ENCODE data around the gene GIMAP5. TPM values are rescaled to one million over a fixed set of nuclear protein-coding genes. Genes with fewer than 3 reads are reported as not detected.

Gene GIMAP5
- not detected in 2 replicates for total RNA-seq
- polyA plus RNA-seq (2012) = not detected

DNA sequence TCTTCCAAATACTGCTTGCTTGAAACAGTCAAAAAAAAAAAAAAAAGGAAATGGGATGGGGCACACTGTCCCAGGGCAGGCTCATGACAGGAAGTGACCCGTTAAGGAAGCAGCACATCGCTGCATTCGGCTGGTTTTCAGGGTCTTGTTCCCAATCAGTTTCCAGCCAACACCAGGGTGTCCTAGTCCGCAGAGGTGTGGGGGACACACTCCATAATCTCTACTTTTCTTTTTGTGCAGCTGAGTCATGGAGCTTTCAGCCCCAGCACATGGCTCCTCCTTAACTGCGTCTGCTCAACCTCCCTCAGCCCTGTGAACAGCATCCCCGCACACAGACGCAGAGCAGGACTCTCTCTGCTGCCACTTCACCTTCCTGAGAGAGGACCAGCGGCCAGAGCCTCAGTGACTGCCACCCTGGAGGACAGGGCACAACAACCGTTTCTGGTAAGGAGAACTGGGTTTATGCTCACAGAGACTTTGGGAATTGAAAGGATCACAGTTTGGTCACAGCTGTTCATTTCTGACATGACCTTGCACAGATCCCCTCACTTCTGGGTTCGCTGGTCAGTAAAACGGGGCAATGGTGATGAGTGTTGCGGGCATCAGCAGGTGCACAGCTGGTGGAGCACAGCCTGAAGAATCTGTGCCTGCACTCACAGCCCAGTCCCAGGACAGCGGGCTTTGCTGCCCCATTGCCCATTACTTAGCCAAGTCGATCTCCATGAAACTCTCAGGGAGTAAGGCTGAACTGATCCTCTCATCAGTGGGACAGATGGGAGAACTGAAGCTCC lies at the start of gene GIMAP5:
TSS of gene GIMAP5 (plus strand) at position 154 of the 791 bp plus-strand sequence. CDS start 3,467 bp downstream, outside the sequence.
- no peak for DNase-seq (ENCODE audit: low read depth)

DNA sequence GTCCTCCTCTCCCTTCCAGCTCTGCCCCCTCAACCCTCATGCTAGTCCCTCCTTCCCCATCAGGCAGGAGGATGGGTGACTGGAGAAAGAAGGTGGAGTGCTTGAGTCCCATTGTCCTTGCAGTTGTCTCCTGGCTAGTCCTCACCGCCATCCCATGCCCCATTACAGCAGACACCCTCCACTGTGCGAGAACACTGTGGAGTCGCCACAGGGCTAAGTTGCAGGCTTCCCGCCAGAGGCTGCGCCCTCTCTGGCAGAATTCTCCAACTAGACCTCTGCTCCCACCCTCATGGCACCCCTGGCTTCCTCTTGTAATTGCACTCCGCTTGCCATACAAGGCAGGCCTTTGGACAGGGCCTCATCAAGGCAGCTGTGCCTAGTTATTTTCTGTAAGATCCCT lies 48.6 kb upstream of the GIMAP5 start:
- no peak for DNase-seq (ENCODE audit: low read depth)

DNA sequence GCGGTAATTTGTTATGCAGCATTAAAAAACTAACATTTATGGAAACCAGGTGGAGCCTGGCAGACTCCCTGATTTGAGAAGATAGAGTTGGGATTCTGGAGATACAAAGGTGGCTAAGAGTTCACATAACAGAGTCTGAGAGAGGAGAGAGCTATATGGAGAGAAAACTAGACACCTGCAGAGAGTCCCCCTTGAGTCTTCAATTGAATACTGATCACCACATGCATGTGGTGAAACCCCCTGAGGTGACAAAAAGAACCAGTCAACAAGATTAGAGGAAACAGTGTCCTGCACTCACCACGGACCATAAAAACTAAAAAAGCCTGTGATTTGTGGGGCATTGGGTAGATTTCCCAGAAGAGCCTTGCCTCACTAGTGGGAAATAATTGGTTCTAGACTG lies 41.6 kb upstream of the GIMAP5 start:
- no peak for DNase-seq (ENCODE audit: low read depth)

DNA sequence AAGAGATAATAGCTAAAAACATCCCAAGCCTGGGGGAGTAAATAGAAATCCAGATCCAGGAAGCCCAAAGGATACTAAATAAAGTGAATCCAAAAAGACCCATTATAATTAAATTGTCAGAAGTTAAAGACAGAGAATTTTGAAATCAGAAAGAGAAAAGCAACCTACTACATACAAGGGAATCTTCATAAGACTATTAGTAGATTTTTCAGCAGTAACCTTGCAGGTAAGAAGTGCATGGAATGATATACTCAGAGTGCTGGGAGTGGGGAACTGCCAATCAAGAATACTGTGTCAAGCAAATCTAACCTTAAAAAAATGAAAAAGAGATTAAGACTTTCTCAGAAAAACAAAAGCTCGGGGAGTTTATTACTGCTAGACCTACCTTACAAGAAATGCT lies 34.0 kb upstream of the GIMAP5 start:
- DNase-seq (ENCODE audit: low read depth) = no peak

DNA sequence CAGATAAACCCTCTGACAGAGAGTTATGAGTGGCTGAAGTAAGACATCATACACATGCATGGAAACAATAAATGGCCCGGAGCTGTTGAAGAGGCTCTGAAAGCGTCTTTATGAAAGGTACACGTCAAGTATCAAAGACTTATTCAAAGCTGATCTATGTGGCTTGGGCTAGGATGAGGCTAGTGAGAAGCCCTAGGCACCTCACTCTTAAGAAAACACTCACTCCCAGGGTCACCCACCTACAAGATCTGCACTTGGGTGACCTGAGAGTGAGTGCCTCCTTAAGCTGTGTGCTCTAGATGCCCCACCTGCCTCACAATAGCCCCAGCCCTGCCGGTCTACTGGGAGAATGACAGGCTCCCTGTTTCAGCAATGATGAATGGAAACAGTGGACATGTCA lies 21.9 kb upstream of the GIMAP5 start:
- no peak for DNase-seq (ENCODE audit: low read depth)

DNA sequence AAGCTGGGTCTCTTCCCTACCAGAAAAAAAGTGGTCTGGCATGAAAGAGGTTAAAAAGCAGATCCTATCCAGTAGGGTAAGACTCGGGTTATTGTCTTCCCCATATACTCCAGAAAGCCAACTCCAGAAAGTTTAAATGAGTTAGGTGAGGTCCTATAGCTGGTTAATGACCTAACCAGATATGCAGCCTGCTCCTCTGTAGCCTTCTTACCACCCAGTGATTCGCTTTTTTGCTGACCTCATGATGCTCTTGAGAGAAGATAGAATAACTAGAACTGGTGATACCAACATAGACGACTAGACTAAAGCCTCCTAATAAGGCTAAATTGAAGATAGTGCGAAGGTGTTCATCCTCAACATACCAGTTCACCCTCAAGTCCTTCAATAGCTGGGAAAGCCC lies 21.5 kb upstream of the GIMAP5 start:
- DNase-seq (ENCODE audit: low read depth) = no peak

DNA sequence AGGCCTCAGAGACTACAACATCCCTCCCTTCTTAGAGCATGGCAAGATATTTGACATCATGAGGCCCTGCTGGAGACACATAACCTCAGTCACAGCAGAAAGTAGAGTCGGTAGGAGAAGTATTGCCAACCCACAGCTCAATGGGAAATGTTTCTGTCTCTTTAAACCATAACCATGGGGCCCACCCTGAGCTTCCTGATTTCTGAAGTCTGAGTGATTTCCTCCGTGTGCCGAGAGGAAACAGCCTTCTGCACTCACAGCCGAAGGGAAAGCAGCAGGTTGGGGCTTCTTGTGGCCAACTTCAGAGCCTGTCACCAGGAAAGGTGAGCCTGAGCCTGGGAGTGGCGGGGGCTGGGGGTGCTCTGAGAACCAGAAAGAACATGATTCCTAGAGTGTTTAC lies 20.9 kb upstream of the GIMAP5 start, which contains the start of gene GIMAP1:
TSS of gene GIMAP1 (plus strand) at position 246 of the 400 bp plus-strand sequence. CDS start 2,435 bp downstream, outside the sequence.
- no peak for DNase-seq (ENCODE audit: low read depth)

DNA sequence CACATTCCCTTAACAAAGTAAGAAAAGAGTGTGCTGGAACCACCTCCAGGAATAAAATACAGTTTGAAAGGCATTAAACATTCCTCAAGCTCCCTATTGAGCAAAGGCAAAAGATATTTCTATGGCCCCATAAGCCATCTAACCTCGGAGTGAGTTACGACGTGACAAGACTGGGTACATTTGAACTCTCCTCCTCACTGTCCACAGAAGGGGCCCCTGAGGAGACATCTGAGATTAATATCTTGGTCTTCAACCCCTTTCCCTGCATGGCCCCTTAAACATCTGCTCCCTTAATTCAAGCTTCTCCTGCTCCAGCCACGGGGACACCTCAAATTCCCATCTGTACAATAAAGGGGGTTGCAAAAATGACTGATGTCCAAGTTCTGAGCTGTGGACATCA lies 20.3 kb upstream of the GIMAP5 start:
- no peak for DNase-seq (ENCODE audit: low read depth)

DNA sequence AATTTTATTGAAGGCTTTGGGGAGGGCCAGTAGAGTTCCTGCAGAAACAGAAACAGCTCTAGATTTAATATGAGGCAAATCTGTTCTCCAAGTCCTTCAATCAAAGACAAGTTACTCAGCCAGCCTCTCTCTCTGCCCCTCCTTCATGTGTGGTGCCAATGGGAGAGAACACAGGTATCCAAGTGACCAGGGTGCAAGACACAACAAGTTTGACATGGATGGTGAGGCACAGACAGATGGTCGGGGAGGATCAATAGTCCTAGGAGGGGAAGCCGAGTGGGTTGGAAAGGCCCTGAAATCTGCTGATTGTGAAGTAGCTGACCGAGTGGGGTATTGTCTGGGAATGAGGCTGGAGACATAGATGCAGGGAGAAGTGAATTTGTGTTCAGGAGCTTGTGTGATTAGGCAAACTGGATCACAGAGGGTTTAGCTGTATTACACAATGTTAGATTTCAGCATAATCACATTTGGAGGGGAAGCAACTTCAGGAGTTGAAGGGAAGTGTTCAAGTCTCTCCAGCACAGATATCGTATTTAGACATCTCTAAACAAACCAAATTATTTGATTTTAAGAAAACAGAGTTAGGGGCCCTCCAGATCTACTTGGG lies 19.3 kb upstream of the GIMAP5 start:
- no peak for DNase-seq (ENCODE audit: low read depth)

DNA sequence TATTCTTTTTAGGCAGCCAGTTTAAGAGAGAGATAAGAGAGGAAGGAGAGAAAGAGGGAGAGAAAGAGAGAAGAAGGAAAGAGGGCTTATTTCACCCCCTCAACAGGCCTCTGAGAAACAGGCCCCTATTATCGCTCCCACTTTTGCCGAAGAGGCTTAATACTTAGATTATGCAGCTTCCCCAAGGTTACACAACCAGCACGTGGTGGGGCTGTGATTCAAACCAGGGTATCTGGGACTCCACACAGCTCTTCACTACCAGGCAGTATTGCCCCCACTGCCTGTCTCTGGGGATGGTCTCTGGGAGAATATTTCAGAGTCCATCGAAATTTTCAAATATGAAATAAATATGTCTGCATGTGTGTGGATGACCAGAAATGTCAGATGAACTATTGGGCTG lies 17.8 kb upstream of the GIMAP5 start:
- no peak for DNase-seq (ENCODE audit: low read depth)

DNA sequence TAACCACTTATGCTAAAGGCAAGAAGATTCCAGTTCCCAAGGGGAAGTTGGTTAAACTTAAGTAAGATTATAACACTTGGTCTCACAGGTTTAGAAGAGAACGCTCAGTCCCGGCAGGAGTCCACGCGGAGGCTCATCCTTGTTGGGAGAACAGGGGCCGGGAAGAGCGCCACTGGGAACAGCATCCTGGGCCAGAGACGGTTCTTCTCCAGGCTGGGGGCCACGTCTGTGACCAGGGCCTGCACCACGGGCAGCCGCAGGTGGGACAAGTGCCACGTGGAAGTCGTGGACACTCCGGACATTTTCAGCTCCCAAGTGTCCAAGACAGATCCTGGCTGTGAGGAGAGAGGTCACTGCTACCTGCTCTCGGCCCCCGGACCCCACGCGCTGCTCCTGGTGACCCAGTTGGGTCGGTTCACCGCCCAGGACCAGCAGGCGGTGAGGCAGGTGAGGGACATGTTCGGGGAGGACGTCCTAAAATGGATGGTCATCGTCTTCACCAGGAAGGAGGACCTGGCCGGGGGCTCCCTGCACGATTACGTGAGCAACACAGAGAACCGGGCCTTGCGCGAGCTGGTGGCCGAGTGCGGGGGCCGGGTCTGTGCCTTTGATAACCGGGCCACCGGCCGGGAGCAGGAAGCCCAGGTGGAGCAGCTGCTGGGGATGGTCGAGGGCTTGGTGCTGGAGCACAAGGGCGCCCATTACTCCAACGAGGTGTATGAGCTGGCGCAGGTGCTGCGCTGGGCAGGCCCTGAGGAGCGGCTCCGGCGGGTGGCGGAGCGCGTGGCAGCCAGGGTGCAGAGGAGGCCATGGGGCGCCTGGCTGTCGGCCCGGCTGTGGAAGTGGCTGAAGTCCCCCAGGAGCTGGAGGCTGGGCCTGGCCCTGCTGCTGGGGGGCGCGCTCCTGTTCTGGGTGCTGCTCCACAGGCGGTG lies 17.0 kb upstream of the GIMAP5 start:
- no peak for DNase-seq (ENCODE audit: low read depth)

DNA sequence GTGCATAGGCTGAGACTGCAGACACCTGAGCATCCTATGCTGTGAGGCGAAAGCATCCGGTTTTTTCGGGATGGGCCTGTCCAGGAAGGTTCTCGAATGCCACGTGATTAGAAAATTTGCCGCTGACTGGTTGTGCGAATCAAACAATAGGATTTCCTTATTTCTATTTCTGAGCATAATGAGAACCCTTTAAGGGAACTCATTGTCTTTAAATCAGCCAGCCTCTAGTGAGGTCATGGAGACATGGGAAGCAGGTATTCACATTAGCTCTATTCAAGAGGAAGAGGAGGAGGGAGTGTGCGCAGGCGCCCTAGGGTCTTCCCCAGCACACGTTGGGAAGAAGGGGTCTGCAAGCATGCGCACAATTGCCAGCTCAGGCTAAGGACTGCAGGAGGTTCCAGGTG lies 15.2 kb upstream of the GIMAP5 start:
- no peak for DNase-seq (ENCODE audit: low read depth)

DNA sequence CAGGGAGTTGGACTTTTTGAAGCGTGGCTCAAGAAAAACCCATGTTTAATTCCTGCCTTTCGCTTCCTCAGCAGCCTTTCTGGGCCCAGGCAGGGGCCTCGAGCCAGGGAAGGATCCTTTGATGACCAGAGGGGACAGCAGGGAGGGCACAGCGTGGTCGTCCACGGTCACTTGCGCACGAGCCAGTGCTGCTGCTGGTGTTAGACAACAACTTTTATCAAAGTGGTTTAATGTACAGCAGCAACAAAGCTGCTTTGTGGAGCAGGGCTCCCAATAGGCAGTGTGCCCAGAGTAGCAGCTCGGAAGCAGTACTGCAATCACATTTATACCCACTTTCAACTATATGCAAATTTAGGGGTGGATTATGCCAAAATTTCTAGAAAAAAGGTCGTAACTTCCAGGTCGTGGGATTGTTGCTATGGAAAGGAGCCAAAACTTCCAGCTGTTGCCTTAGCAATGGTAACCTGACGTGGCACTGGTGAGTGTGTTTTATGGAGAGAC lies 14.7 kb upstream of the GIMAP5 start:
- DNase-seq (ENCODE audit: low read depth) = no peak

DNA sequence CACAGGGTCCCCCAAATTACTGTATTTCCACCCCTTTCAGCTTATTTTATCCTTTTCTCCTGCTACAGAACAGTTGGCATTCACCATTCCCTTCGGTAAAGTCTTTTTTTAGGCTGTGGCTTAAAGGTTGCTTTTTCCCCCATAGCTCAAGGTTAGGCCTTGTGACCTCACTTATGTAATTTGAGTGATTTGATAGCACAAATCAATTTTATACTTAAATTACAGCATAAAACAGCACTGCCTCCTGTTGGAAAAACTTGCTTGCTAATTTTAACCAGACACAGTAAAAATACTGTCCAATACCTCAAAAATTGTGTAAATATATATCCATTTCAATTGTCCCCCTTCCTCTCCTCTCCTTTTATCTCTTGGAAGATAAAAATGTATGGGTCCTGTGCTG lies 13.8 kb upstream of the GIMAP5 start:
- no peak for DNase-seq (ENCODE audit: low read depth)

DNA sequence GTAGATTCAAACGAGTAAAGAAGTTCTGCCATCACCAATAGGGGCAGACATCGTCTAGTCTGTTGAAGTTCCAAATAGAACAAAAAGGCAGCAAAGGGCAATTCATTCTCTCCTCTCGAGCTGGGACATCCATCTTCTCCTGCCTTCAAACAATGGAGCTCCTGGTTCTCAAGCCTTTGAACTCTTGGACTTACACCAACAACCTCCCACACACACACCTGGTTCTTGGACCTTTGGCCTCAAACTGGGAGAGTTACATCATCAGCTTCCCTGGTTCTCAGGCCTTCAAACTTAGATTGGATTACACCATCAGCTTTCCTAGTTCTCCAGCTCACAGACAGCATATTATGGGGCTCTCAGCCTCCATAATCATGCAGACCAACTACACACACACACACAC lies 9.8 kb upstream of the GIMAP5 start:
- no peak for DNase-seq (ENCODE audit: low read depth)

DNA sequence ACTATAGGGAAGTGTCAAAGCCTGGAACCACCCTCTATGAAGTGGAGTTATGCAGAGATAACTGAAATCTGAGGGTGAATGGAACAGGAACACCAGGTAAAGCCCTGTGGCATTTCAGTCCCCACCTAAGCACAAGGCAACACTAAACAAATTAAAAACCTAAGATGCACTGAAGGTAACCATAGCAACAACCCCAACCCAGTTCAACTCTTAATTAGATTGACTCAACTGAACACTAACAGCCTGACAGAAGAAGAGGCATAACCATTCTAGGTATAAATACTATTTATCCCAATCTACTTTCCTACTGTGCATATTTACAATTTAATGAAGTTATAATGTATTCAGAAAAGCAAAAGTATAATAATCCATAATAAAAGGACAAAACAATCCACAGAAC lies 9.2 kb upstream of the GIMAP5 start:
- DNase-seq (ENCODE audit: low read depth) = no peak

DNA sequence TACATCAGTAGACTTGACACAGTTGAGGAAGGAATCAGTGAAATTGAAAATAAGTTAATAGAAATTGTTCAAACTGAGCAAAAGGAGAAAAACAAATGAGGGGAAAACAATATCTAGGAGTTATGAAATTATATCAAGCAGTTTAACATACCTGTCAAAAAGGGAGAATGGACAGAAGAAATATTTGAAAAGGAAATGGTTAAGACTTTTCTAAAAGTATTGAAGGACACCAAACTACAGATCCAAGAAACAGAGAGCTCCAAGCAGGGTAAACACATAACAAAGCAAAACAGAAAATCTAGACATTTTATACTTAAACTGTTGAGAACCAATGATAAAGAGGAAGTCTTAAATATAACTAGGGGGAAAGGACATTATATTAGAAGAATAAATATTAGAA lies 8.6 kb upstream of the GIMAP5 start:
- no peak for DNase-seq (ENCODE audit: low read depth)

DNA sequence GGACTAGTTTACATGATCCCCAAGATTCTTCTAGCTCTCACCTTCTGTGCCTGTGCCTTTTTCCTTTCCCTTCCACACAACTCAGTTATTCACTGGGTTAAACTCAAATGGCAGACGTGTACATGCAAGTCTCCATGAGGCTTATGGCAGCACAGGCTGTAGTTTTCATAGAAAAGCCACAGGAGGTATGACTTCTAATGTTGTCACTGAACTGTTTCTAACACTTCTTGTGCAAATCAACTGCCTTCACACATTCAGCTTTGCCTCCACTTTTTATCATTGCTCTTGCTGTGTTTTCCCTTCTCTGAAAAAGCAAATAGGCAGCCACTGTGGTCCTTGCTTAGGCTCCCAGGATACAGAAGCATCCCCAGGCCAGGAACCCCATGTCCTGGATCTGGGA lies 5.3 kb upstream of the GIMAP5 start:
- DNase-seq (ENCODE audit: low read depth) = no peak

DNA sequence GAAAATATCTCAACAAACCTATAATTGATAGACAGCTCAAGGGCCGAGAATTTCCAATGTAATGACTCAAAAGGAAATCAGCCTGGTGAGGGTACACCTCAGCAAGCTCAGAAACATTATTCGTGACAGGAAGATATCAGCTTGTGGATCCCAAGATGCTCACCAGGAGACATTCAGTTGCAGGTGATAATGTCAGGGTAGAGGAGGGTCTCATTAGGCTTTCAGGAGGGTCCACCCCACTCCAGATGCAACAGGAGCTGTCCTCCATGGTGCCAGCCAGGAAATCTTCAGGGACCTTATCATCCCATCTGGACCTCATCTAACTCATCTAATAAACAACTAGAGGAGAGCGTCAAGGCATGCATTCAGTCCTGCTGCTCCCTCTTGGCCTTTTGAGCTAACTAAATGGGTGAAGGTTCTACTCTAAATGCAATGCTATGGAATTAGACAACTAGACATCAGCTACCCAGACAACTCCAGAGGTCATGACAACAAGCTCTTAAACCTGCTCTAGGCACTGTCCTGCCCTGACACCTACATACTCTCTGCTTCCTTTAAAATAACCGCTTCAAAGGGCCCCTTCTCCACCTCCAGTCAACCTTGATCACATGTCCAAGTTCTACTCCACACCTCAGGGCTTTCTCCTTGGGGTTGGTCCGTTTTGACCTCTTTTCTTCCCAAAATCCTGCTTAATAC lies 4.3 kb upstream of the GIMAP5 start:
- no peak for DNase-seq (ENCODE audit: low read depth)

DNA sequence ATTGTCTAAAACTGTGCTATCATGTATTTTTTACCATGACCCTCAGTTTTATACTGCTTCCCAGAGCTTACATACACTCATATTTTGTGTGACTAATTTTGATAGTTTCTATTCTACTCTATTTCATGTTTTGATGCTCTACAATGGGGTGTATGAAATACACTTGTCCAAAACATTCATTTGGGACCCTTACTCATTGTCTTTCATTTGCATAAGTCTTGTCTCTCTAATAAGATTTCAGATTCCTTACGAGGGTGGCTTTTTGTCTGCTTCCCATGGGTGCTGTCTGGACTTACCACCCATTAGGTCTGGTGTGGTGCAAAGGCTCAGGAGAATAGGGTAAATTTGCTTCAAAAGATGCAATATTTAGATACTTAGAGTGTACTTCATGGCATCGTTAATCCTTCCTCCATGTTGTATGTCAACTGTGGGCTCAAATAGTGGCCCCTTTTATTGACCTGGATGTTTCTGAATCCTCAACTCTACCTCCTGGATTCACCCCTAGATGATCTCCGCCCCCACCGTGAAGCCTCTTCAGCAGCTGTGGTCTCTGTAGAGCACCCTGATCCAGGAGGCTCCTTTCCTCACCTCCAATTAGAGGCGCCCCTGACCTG lies 3.6 kb upstream of the GIMAP5 start:
- DNase-seq (ENCODE audit: low read depth) = no peak

DNA sequence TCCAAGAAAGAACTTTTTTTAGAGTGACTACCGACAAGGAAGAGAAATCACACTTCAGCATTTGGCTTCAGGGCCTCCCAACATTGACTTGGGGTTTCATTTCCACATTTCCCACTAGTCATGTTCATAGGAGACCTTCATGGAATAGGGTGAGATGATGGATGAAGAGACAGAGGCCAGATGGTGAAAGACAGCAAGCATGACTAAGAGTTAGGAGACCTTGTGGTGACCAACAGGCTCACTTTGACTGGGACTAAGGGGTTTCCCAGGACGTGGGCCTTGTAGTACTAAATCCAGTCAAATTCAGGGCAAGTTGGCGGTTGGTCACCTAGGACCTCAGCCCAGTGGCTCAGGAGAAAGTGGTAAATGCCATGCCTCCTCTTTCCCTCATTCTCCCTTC lies 3.0 kb upstream of the GIMAP5 start:
- no peak for DNase-seq (ENCODE audit: low read depth)
